IMR-90 (cell line): Measurements from ENCODE around the gene CDY2B. TPM values are rescaled to one million over a fixed set of nuclear protein-coding genes. Genes with fewer than 3 reads are reported as not detected.
"Not testable (repeated sequence)": the region's sequence is repeated elsewhere in the genome, so short reads cannot be mapped to it uniquely, and the experiment has no call there.

Source experiments
- ATAC-seq: fragments of 200-7000 bp; cut with Tn5 transposase; 2 replicates; pipeline ENCODE4 v1.9.1; 2020; ENCODE audit warnings: low read depth, mild to moderate bottlenecking, moderate library complexity
- BruUV-seq: library from RNA; stranded (reverse); fragments of 400-500 nt; replicated peaks from 2 replicates; lab custom pipeline; 2021; lab: Mats Ljungman, UMichigan
- CTCF ChIA-PET: fragments of 300-600 bp; formaldehyde crosslinking; extraction: SDS; loops from one replicate; lab custom pipeline; 2021; ENCODE audit warnings: antibody characterized with exemption; lab: Yijun Ruan, JAX
- POLR2A ChIA-PET: fragments of 300-600 bp; sonication (Branson Sonifier 250); formaldehyde crosslinking; loops from one replicate; lab custom pipeline; 2022; ENCODE audit warnings: antibody characterized with exemption; ENCODE audit not compliant: unreplicated experiment; lab: Charles Lee
- DNase-seq: peaks from one replicate; pipeline ENCODE4 v3.0.0; 2013
- H2AFZ ChIP-seq: replicated peaks from 2 replicates; pipeline ENCODE3; 2013; ENCODE audit warnings: low read length, mild to moderate bottlenecking; ENCODE audit not compliant: poor library complexity
- H2AK5ac ChIP-seq: 2 replicates; pipeline ENCODE4 v1.6.1; 2013; ENCODE audit warnings: low read depth, low read length, inconsistent platforms
- H2AK9ac ChIP-seq: replicated peaks from 2 replicates; pipeline ENCODE3; 2013; ENCODE audit warnings: mild to moderate bottlenecking, low read depth, low read length, moderate library complexity; ENCODE audit not compliant: poor library complexity
- H2BK120ac ChIP-seq: 2 replicates; pipeline ENCODE4 v1.6.1; 2013; ENCODE audit warnings: low read depth, low read length, inconsistent platforms
- H2BK15ac ChIP-seq: 3 replicates; pipeline ENCODE4 v1.6.1; 2013; ENCODE audit warnings: low read depth, low read length, inconsistent platforms
- H2BK20ac ChIP-seq: 2 replicates; pipeline ENCODE4 v1.6.1; 2013; ENCODE audit warnings: low read depth, mild to moderate bottlenecking, inconsistent platforms, low read length, moderate library complexity
- H2BK5ac ChIP-seq: 2 replicates; pipeline ENCODE4 v1.6.1; 2013; ENCODE audit warnings: mild to moderate bottlenecking, low read depth, low read length, inconsistent platforms; ENCODE audit not compliant: poor library complexity, severe bottlenecking
- H3K14ac ChIP-seq: replicated peaks from 2 replicates; pipeline ENCODE4 v1.6.1; 2013; ENCODE audit warnings: low read depth, low read length, inconsistent platforms
- H3K18ac ChIP-seq: 2 replicates; pipeline ENCODE4 v1.6.1; 2013; ENCODE audit warnings: low read depth, low read length, control low read depth
- H3K23ac ChIP-seq: 2 replicates; pipeline ENCODE4 v1.6.1; 2013; ENCODE audit warnings: low read depth, low read length, inconsistent platforms
- H3K27ac ChIP-seq: 2 replicates; pipeline ENCODE4 v1.5.1; 2013; ENCODE audit warnings: mild to moderate bottlenecking, control low read depth, low read length; ENCODE audit not compliant: insufficient read depth
- H3K27me3 ChIP-seq: 2 replicates; pipeline ENCODE4 v1.6.1; 2013; ENCODE audit warnings: low read length; ENCODE audit not compliant: control insufficient read depth, insufficient read depth
- H3K36me3 ChIP-seq: 2 replicates; pipeline ENCODE4 v1.6.1; 2013; ENCODE audit warnings: low read length, mixed read lengths; ENCODE audit not compliant: control insufficient read depth, insufficient read depth
- H3K4ac ChIP-seq: 2 replicates; pipeline ENCODE4 v1.6.1; 2013; ENCODE audit warnings: low read depth, low read length, inconsistent platforms
- H3K4me1 ChIP-seq: 2 replicates; pipeline ENCODE4 v1.6.1; 2013; ENCODE audit warnings: low read length, mixed read lengths; ENCODE audit not compliant: control insufficient read depth, insufficient read depth
- H3K4me2 ChIP-seq: 2 replicates; pipeline ENCODE4 v1.6.1; 2013; ENCODE audit warnings: low read depth, mild to moderate bottlenecking, control low read depth, low read length, moderate library complexity
- H3K4me3 ChIP-seq: 2 replicates; pipeline ENCODE4 v1.5.1; 2013; ENCODE audit warnings: low read depth, mild to moderate bottlenecking, control low read depth, low read length, moderate library complexity; ENCODE audit not compliant: insufficient read depth
- H3K56ac ChIP-seq: 2 replicates; pipeline ENCODE4 v1.6.1; 2013; ENCODE audit warnings: low read length, inconsistent platforms; ENCODE audit not compliant: insufficient read depth; ENCODE audit errors: extremely low read depth
- H3K79me1 ChIP-seq, 2 experiments: 2 replicates each; pipeline ENCODE4 v1.6.1; 2013; ENCODE audit warnings: low read length in 2 of 2, inconsistent platforms in 1 of 2, low read depth in 1 of 2
- H3K9ac ChIP-seq: 2 replicates; pipeline ENCODE4 v1.6.1; 2013; ENCODE audit warnings: low read depth, low read length, control low read depth
- H3K9me1 ChIP-seq: 2 replicates; pipeline ENCODE4 v1.6.1; 2013; ENCODE audit warnings: low read length, inconsistent platforms; ENCODE audit not compliant: insufficient read depth
- H3K9me3 ChIP-seq: 2 replicates; pipeline ENCODE4 v1.6.1; 2013; ENCODE audit warnings: low read length; ENCODE audit not compliant: control insufficient read depth, insufficient read depth
- H4K20me1 ChIP-seq: 2 replicates; pipeline ENCODE4 v1.6.1; 2013; ENCODE audit warnings: low read length, inconsistent platforms; ENCODE audit not compliant: insufficient read depth
- H4K5ac ChIP-seq: 2 replicates; pipeline ENCODE4 v1.6.1; 2013; ENCODE audit warnings: mild to moderate bottlenecking, low read depth, low read length, control low read depth
- H4K8ac ChIP-seq, 2 experiments: 2 replicates each; pipeline ENCODE4 v1.6.1; 2013; ENCODE audit warnings: low read depth in 2 of 2, low read length in 2 of 2, control low read depth in 1 of 2, inconsistent platforms in 1 of 2
- H4K91ac ChIP-seq: 2 replicates; pipeline ENCODE4 v1.6.1; 2013; ENCODE audit warnings: low read depth, low read length, inconsistent platforms; ENCODE audit not compliant: insufficient read depth
- WGBS, 2 experiments: methylation state at CpG; one replicate each; pipeline versions ENCODE4 v1.1.5 to v1.1.7; 2013; ENCODE audit warnings: missing lambda C conversion rate in 2 of 2; ENCODE audit not compliant: insufficient read length in 1 of 2; ENCODE audit errors: extremely low coverage in 2 of 2; 5-methylcytosine and 5-hydroxymethylcytosine counted together
- dilution Hi-C: fragments of 300-500 bp; cut with HindIII; formaldehyde crosslinking; loops from one replicate; pipeline ENCODE4 v1.14.3; 2018; ENCODE audit warnings: low sequenced_read_pairs; ENCODE audit not compliant: unreplicated experiment
- in situ Hi-C: fragments of 300-500 bp; cut with MboI; formaldehyde crosslinking; loops from 3 replicates; pipeline ENCODE4 v1.14.3; 2019; ENCODE audit warnings: low sequenced_read_pairs, inconsistent platforms, mixed read lengths
- intact Hi-C: fragments of 100-400 bp; cut with micrococcal nuclease; formaldehyde crosslinking; loops from 2 replicates; pipeline ENCODE4 v1.10.0; 2022
- polyA plus RNA-seq, 3 experiments: library from polyadenylated mRNA; depleted of rRNA; stranded (reverse); fragments of >200 nt; gene quantifications; 2 replicates each; pipeline ENCODE4 v1.2.3, GENCODE V29; 2012; ENCODE audit warnings: low replicate concordance in 1 of 3
- total RNA-seq: library from RNA; depleted of rRNA; stranded (reverse); fragments of >200 nt; gene quantifications from 2 replicates; pipeline ENCODE4 v1.2.3, GENCODE V29; 2012

The CDY2B gene
- total and polyA plus RNA-seq, 2 of the 4 experiments (the other 2 are of a cell fraction), result not detected

DNA sequence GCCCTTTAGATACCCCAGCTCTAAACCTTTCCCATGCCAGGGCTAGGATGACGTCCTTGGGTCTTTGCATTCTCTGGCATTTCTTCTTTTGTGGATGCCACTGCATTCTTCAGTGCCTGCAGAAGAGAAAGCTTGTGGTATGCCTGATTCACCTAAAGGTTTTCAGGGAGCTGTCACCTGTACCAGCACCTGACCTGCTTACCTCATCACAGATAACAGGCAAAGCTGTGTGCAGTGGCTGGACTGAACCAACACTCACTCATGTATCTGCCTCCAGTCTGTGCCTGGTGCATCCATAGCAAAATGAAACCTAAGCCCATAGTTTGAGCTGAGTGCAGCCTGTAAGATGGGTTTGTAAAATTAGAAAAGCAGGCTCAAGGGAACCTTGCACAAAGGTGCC, 3.3 kb downstream of the CDY2B start:
- H3K27ac ChIP-seq, ATAC-seq, H2AK9ac ChIP-seq, H4K5ac ChIP-seq, H2BK120ac ChIP-seq, H4K91ac ChIP-seq, H3K36me3 ChIP-seq, H3K4me1 ChIP-seq, H3K9me3 ChIP-seq, H3K9me1 ChIP-seq, CTCF ChIA-PET, H2BK15ac ChIP-seq, H4K20me1 ChIP-seq, H3K23ac ChIP-seq, H2BK20ac ChIP-seq, H3K56ac ChIP-seq, H2BK5ac ChIP-seq, in situ Hi-C loops, H3K9ac ChIP-seq, H3K18ac ChIP-seq, H3K4me2 ChIP-seq, H3K4me3 ChIP-seq, H3K27me3 ChIP-seq, H3K4ac ChIP-seq, BruUV-seq, dilution Hi-C loops, intact Hi-C loops, H3K79me1 ChIP-seq, H2AK5ac ChIP-seq, H2AFZ ChIP-seq, POLR2A ChIA-PET, H3K14ac ChIP-seq, H4K8ac ChIP-seq, DNase-seq: not testable (repeated sequence)
- no CpG with 5 or more reads among the region's 1 CpG for WGBS, 2 experiments

GRCh38 chrY:17875401-17875800, 4.6 kb downstream of the CDY2B start:
- H3K27me3 ChIP-seq, H3K4me1 ChIP-seq, H3K18ac ChIP-seq, DNase-seq, H4K91ac ChIP-seq, H3K9ac ChIP-seq, H2BK20ac ChIP-seq, H2AK5ac ChIP-seq, H4K8ac ChIP-seq, H3K4ac ChIP-seq, H3K9me1 ChIP-seq, ATAC-seq, H2BK15ac ChIP-seq, intact Hi-C loops, dilution Hi-C loops, H2AFZ ChIP-seq, H3K36me3 ChIP-seq, POLR2A ChIA-PET, H3K23ac ChIP-seq, H4K20me1 ChIP-seq, H2AK9ac ChIP-seq, in situ Hi-C loops, H2BK5ac ChIP-seq, CTCF ChIA-PET, H3K14ac ChIP-seq, H2BK120ac ChIP-seq, H3K4me3 ChIP-seq, H4K5ac ChIP-seq, H3K9me3 ChIP-seq, H3K4me2 ChIP-seq, H3K56ac ChIP-seq, H3K79me1 ChIP-seq, H3K27ac ChIP-seq, BruUV-seq: not testable (repeated sequence)
- no CpG with 5 or more reads among the region's 3 CpGs for WGBS, 2 experiments
